ENCODE data around the gene AKAP5.

The AKAP5 gene, protein sequence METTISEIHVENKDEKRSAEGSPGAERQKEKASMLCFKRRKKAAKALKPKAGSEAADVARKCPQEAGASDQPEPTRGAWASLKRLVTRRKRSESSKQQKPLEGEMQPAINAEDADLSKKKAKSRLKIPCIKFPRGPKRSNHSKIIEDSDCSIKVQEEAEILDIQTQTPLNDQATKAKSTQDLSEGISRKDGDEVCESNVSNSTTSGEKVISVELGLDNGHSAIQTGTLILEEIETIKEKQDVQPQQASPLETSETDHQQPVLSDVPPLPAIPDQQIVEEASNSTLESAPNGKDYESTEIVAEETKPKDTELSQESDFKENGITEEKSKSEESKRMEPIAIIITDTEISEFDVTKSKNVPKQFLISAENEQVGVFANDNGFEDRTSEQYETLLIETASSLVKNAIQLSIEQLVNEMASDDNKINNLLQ

GRCh38 chr14:64465191-64465822, at the start of gene AKAP5:
AKAP5 (plus strand) TSS chr14:64465499; CDS start chr14:64468395, 2,896 bp downstream.
- no peak for FAIRE-seq

GRCh38 chr14:64416348-64416932, 48.9 kb upstream of the AKAP5 start:
- no peak for FAIRE-seq

DNA sequence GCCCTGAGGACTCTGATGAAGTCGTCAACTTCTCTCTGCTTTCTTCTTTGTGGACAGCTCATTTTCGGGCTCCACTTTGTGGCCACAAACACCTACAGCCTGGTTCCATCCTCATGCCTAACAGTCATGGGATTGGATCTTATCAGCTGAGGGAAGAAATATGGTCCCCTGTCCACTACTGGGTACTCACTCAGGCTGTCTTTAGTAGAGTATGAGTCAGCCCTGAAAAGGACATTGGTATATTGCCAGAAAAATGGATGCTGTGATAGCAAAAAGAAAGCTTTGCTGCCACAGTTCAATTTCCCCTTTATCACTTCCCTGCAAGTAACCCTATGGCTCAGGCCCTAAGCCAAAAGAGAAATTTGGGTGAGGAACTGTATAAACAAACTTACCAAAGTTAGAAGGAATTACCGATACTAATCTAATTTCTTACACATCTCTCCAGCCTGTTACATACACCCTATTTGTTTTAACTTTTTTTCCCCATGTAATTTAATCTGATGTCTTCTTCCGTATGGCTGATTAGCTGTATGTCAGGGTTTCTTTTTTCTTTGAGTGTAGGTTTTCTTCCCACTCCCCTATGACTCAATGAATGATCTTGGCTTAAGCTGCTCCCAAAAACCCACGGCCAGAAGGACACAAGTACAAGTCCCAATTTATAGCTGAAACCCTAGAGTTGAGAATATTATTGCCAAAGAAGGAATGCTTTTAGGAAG, 48.1 kb upstream of the AKAP5 start:
- FAIRE-seq = no peak

DNA sequence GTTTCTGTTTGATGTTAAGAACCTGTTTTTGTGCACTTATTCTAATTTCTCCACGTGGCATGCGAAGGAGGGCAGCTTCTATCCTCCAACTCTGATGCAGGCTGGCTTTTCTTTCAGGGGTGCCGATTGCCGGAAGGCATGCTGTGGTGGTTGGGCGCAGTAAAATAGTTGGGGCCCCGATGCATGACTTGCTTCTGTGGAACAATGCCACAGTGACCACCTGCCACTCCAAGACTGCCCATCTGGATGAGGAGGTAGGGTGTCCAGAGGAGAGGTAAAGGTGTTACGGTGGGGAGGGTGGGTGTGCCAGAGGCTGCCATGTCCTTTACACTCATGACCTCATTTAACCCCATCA, 47.6 kb upstream of the AKAP5 start:
- FAIRE-seq = no peak

DNA sequence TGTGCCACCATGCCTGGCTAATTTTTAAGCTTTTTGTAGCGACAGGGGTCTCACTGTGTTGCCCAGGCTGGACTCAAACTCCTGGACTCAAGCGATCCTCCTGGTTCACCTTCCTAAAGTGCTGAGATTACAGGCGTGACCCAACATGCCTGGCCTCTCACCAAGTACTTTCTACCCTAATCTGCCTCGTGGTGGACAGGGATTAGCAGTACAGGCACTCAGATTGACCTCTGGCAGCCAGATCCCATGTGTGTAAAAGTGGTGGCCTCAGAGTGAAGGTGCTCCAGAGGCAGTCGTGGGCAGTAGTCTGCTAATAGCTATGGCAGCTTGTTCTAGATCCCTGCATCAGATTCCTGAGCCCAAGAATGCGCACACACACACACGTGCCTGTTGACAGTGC, 46.3 kb upstream of the AKAP5 start:
- no peak for FAIRE-seq

GRCh38 chr14:64421166-64421565, 44.1 kb upstream of the AKAP5 start:
- FAIRE-seq = no peak

GRCh38 chr14:64422005-64422404, 43.3 kb upstream of the AKAP5 start:
- FAIRE-seq = no peak

GRCh38 chr14:64422756-64423155, 42.5 kb upstream of the AKAP5 start:
- no peak for FAIRE-seq

- FAIRE-seq = no peak
These were observed 41.3 kb upstream of the AKAP5 start for GRCh38 chr14:64423987-64424386.

DNA sequence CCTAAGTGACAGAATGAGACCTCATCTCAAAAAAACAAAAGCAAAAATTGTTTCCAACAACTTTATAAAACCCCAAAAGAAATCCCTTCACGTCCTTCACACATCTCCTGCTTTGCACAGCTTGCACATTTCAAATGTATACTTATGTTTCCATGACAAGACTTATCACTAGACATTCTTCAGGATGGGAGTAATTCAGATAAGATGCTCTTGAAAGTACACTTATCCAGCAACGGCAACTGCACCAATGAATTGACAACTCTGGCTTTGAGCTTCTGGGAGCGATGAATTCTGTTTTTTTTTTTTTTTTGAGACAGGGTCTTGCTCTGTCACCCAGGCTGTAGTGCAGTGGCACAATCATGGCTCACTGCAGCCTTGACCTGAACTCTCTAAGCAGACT, 30.8 kb upstream of the AKAP5 start:
- no peak for FAIRE-seq

GRCh38 chr14:64438181-64438841, 27.0 kb upstream of the AKAP5 start:
- FAIRE-seq = no peak

GRCh38 chr14:64439141-64439540, 26.2 kb upstream of the AKAP5 start:
- no peak for FAIRE-seq

- FAIRE-seq = no peak
These were observed 24.8 kb upstream of the AKAP5 start for GRCh38 chr14:64440494-64440893.

- FAIRE-seq = no peak
These were observed 22.9 kb upstream of the AKAP5 start for GRCh38 chr14:64442300-64442988.

GRCh38 chr14:64444140-64444539, 21.2 kb upstream of the AKAP5 start:
- no peak for FAIRE-seq

DNA sequence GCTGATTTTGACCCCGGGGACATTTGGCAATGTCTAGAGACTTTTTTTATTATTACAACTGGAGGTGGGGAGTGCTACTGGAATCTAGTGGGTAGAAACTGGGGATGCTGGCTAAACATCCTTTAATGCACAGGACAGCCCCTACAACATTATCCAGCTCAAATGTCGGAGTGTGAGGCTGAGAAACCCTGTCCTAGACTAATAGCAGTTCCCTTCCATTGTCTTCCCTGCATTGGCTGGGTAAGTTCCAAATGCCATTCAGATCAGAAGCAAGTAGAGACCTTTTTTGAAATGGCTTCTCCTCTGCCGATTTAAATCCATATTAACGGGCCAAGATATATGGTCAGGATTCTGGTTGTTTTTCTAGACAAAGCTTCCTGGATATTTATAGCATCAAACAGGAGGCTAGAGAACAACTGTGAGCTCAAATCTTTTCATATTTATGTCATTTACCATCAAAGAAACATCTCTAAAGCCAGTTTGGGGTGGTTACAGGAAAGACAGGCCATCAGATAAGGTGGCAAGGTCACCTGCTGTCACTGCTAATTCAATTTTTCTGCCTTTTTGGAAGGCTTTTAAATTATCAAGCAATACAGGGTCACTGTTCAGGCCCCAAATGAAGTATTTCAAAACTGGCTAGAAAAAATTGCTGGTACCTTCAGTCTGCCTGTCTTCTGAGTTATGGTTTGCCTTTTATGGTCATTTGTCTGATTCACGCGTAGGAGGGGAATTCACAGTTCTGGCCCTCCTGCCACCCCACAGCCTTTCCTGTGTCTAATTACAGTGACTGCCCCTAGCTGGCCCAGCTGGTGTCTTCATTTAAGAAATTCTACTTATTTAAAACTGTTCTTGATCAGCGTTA, 20.1 kb upstream of the AKAP5 start:
- no peak for FAIRE-seq

- FAIRE-seq = no peak
These were observed 17.2 kb upstream of the AKAP5 start for GRCh38 chr14:64447876-64448670.

- FAIRE-seq = no peak
These were observed 15.0 kb upstream of the AKAP5 start for GRCh38 chr14:64450255-64450654.

DNA sequence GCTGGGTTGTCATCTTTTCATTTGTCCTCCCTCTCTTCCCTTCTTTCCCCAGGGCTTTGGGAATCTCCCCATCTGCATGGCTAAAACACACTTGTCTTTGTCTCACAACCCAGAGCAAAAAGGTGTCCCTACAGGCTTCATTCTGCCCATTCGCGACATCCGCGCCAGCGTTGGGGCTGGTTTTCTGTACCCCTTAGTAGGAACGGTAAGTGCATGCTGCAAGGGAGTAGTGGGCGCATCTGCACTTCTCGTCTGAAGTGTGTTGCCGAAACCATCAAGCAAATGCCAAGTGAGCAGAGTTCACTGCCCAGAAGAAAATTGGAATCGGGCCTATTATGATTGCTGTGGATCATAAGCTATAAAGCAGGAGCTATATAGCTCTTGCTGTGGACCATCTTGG, 10.6 kb upstream of the AKAP5 start:
- no peak for FAIRE-seq

DNA sequence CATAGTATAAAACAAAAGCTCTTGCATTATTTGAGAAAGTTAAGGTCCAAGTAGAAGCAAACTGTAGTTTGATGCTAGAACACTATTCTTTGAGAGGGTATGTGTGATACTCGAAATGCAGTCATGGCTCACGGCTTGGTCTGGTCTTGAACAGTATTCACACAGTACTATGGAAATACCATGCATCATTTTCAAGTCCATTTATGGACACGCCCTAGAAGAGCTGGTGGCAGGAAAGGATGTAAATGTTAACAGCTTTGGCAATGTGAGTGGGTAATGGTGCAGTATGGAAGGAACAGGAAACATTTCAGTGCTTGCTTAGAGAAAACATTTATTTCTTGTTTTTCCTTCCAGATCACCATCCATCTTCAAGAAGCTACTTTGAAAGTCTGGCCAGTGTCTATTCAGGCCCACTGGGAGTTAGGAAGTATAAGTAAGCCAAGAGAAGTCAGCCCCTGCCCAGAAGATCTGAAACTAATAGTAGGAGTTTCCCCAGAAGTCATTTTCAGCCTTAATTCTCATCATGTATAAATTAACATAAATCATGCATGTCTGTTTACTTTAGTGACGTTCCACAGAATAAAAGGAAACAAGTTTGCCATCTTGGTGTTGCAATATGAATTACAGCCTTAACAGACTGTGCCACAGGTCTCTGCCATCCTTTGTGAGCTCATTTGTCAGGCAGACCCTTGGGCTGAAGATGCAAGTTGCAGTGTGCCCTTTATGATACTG, 5.7 kb upstream of the AKAP5 start:
- no peak for FAIRE-seq
